ENCODE measurements around the gene ARID5B. TPM values are rescaled to one million over a fixed set of nuclear protein-coding genes. Genes with fewer than 3 reads are reported as not detected.

Gene ARID5B
- total RNA-seq, 1 experiment from 2014 or later = 0.04 TPM

GRCh38 chr10:62031507-62031906, 130.0 kb downstream of the ARID5B start:
- H2BK20ac ChIP-seq (ENCODE audit: low read depth, low read length, poor library complexity, severe bottlenecking) = no peak overlapping the region
- no peak overlapping the region for H3K4me3 Mint-ChIP-seq
- no peaks in the 10 kb centered on the region for H3K9me3 ChIP-seq (ENCODE audit: control insufficient read depth, low read depth, low read length)
- no peak overlapping the region for H2BK12ac ChIP-seq (ENCODE audit: insufficient read length, low read depth, low read length)
- H3K27ac ChIP-seq (ENCODE audit: insufficient read length, low read depth, low read length) = no peak overlapping the region
- H3K23ac ChIP-seq (ENCODE audit: insufficient read length, low read depth, low read length) = no peak overlapping the region
- H4K91ac ChIP-seq (ENCODE audit: insufficient read length, low read depth, low read length) = no peak overlapping the region
- no CpG with 5 or more reads among the region's 2 CpGs for WGBS (ENCODE audit: extremely low coverage, insufficient read length, low lambda C conversion rate)
- H3K56ac ChIP-seq (ENCODE audit: insufficient read length, low read depth, low read length) = no peak overlapping the region
- no peak overlapping the region for H2AK5ac ChIP-seq (ENCODE audit: insufficient read length, low read length)
- no peak overlapping the region for H3K18ac ChIP-seq (ENCODE audit: insufficient read length, low read depth, low read length)
- no peaks in the 10 kb centered on the region for H3K23me2 ChIP-seq (ENCODE audit: insufficient read length, low read depth, low read length, poor library complexity, severe bottlenecking)
- H3K4me2 ChIP-seq (ENCODE audit: insufficient read depth, insufficient read length, low read length) = no peak overlapping the region
- no peaks in the 10 kb centered on the region for H3K79me2 ChIP-seq (ENCODE audit: insufficient read depth, low read length)
- H3K9ac ChIP-seq (ENCODE audit: extremely low read depth, insufficient read length, low read length) = no peak overlapping the region
- H2AFZ ChIP-seq (ENCODE audit: low read length) = no peak overlapping the region
- no peak for DNase-seq
- no peak for TF ChIP-seq CTCF (conservative IDR thresholded peaks at IDR 0.05)
- H3K79me1 ChIP-seq (ENCODE audit: insufficient read depth, low read depth, low read length, poor library complexity, severe bottlenecking) = no peaks in the 10 kb centered on the region
- H3K27me3 ChIP-seq (ENCODE audit: insufficient read depth, low read length) = no peaks in the 10 kb centered on the region
- no peak overlapping the region for H4K8ac ChIP-seq (replicated peaks; ENCODE audit: insufficient read length, low read depth, low read length)
- H2BK15ac ChIP-seq (ENCODE audit: low read depth, low read length) = no peak overlapping the region
- no peaks in the 10 kb centered on the region for H4K20me1 ChIP-seq (ENCODE audit: control insufficient read depth, insufficient read depth, insufficient read length)
- no peak overlapping the region for H3T11ph ChIP-seq (ENCODE audit: low read length)
- H3K27me3 Mint-ChIP-seq (ENCODE audit: low read depth) = peaks cover 7% of the 10 kb centered on the region
- no peaks in the 10 kb centered on the region for H3K9me3 Mint-ChIP-seq
- no peak overlapping the region for H2BK5ac ChIP-seq (ENCODE audit: insufficient read length, low read length)
- H3K4me1 Mint-ChIP-seq = peaks cover 7 to 9% of the 10 kb centered on the region in 2 experiments
- H3K27ac Mint-ChIP-seq = no peak overlapping the region
- H3K4me1 ChIP-seq (ENCODE audit: insufficient read depth, low read length) = no peaks in the 10 kb centered on the region; the same call in 1 of the 2 replicates
- no peak overlapping the region for H4K5ac ChIP-seq (ENCODE audit: insufficient read length, low read depth, low read length)
- no peak overlapping the region for H3K4ac ChIP-seq (ENCODE audit: low read depth, low read length)
- no peaks in the 10 kb centered on the region for H3K36me3 Mint-ChIP-seq (ENCODE audit: insufficient read depth in 1 of 3, low read depth in 3 of 3)
- no peak overlapping the region for H3K14ac ChIP-seq (ENCODE audit: insufficient read depth, low read length)
- H2BK120ac ChIP-seq (ENCODE audit: low read depth, low read length, poor library complexity, severe bottlenecking) = no peak overlapping the region
